Fibroblast of villous mesenchyme (primary cell): ENCODE results near the gene LIMCH1. TPM values are rescaled to one million over a fixed set of nuclear protein-coding genes. Genes with fewer than 3 reads are reported as not detected.
"Not testable (repeated sequence)": the region's sequence is repeated elsewhere in the genome, so short reads cannot be mapped to it uniquely, and the experiment has no call there.

Source experiments
- DNase-seq: peaks from one replicate; pipeline ENCODE4 v3.0.0-alpha.2; 2010; ENCODE audit warnings: low read depth
- H3K4me3 ChIP-seq: 2 replicates; pipeline ENCODE4 v1.5.1; 2011; ENCODE audit warnings: low read depth, mild to moderate bottlenecking, low read length
- total RNA-seq: library from RNA; depleted of rRNA; stranded (reverse); fragments of >200 nt; gene quantifications from 2 replicates; pipeline ENCODE4 v1.2.3, GENCODE V29; 2012
- TF ChIP-seq, protein P1 (sequence below): IDR thresholded peaks from 2 replicates; pipeline ENCODE4 v1.5.1; 2012; ENCODE audit warnings: low read depth, mild to moderate bottlenecking, low read length; ENCODE audit not compliant: insufficient read depth

LIMCH1 gene
- total RNA-seq, 1 donor = 3.9 TPM

DNA sequence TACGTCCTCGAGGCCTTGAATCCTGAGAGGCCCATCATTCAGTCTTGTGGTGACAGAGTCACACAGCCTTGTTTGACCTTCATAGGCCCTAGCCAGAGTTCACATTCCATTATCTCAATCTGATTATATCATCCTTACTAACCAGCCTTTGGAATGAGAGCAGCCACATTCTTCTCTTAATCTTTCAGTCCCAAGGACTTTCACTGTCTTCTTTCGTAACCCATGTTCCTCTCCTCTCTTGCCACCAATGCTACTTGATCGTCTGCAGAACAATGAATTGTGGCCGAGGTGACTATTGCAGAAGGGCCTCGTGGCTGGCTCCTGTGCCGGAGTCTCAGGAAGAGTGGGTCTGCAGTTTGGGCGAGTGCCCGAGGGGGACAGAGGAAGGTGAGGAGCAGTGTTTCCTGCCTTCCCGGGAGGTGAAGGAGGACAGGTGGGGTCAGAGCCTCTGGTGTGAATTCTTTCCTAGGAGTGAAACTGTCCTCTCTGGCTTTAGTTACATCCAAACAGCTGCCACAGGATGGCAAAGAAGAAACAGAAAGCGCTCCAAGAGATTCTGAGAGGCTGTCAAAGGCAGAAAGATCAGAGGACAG is 94.6 kb downstream of the LIMCH1 start:
- no peak overlapping the region for H3K4me3 ChIP-seq
- no peak for DNase-seq
- TF ChIP-seq, protein P1, sequence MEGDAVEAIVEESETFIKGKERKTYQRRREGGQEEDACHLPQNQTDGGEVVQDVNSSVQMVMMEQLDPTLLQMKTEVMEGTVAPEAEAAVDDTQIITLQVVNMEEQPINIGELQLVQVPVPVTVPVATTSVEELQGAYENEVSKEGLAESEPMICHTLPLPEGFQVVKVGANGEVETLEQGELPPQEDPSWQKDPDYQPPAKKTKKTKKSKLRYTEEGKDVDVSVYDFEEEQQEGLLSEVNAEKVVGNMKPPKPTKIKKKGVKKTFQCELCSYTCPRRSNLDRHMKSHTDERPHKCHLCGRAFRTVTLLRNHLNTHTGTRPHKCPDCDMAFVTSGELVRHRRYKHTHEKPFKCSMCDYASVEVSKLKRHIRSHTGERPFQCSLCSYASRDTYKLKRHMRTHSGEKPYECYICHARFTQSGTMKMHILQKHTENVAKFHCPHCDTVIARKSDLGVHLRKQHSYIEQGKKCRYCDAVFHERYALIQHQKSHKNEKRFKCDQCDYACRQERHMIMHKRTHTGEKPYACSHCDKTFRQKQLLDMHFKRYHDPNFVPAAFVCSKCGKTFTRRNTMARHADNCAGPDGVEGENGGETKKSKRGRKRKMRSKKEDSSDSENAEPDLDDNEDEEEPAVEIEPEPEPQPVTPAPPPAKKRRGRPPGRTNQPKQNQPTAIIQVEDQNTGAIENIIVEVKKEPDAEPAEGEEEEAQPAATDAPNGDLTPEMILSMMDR = no peak

DNA sequence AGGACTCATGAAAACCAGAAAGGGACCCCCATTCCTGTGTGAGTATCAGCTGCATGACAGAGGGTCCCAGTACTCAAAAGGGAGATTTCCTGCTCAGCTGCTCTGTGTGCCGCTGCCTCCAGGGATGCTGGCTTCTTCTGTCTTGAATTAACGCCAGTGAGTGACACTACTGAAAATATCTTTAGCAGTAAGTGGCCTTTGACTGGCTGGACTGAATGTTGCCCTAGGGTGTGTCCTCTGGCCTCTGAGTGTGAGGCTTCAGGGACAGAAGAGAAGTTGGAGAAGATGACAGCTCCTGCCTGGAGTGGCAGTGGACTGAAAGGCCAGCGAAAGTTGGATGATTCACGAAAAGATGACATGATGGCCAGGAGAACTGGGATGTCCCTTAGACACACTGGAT is 95.4 kb downstream of the LIMCH1 start:
- no peak overlapping the region for H3K4me3 ChIP-seq
- DNase-seq = no peak
- TF ChIP-seq, protein P1 = no peak

DNA sequence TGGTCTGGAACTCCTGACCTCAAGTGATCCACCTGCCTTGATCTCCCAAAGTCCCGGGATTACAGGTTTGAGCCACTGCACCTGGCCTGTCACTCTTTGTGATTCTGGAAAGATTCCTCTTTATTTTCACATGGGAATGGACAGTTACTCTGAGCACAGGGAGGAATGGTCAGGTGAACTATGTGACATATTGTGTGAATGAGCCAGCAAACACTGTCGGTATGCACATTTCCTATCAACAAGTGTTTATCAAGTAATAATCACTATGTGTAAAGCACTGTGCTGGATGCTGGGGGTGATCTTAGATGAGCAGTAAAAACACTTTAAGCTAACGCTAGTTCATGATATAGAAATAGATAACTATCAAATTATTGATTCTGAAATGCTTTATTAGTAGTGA is 97.5 kb downstream of the LIMCH1 start:
- no peak for DNase-seq

DNA sequence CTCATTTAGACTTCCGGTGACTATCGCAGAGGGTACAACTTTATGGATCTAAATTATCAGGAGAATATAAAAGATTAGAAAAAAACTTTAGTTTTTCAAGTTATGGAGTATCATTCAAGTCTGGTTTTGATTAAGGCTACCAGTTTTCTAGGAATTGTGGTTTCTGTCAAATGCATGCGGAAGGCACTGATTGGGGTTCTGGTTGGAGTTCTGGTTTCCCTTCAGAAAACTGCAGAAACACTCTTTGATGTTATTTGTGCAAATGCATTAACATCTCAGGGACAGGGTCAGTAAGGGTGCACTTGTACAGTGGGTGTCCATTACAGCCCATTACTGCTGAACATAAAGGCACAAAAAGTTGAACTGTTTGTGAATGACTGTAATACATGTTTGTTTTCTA is 100.2 kb downstream of the LIMCH1 start:
- DNase-seq = no peak
- no peak overlapping the region for H3K4me3 ChIP-seq
- TF ChIP-seq, protein P1 = no peak

More for the DNA sequence above, 97.5 kb downstream of the LIMCH1 start:
- TF ChIP-seq, protein P1 = no peak
- H3K4me3 ChIP-seq = no peak overlapping the region

DNA sequence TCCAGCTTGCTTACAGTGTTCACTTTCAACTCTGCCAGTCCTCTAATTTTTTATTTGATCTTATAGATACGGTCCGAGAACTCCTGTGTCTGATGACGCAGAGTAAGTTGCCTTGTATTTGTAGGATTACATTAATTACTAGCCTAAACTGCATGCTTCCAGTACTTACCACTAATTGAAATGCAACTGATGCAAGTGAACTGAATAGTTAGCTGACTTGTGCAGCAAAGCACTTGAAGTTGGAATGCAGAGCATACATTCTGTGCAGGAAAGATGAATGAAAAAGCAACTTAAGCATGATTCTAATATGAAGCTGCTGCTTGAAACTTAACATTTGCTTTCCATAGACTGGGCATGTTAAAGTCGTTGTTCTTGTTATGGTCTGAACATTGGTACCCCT is 100.9 kb downstream of the LIMCH1 start:
- no peak overlapping the region for H3K4me3 ChIP-seq
- TF ChIP-seq, protein P1 = no peak
- DNase-seq = no peak

DNA sequence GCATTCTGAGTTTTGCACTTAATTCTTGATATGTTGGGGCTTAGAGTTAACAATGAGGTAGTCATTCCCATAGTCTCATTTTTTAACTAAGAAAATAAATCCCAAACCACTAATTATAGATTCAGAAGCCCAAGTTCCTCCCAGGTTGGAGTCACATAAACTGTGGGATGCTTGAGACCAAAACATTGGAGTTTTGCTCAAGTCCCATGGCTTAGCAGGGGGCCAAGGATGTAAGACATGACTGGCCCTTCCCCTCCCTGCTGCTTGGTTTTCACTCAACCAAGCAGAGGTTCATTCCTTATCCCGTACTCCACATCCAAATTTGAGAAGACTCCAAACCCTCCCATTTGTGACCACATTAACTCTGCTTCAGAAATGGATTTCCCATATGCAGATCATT is 101.3 kb downstream of the LIMCH1 start:
- no peak for DNase-seq
- H3K4me3 ChIP-seq = no peak overlapping the region
- TF ChIP-seq, protein P1 = no peak

DNA sequence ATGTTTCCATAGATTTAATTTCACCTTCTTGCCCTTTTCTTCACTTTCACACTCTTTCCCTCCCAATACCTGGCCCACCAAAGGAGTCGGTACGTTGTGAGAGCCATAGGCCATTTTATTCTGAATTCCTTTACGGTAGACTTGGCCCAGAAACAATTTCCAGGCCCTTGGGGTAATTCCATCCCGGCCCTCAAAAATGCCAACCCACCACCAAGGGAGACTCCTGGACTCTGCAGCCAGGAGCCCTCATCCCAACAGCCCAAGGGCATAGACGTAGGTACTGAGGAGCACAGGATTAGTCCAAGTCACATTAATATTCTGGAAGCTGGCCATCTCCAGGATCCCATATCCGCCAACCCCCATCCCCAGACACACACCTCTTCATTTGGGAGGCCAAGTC is 102.9 kb downstream of the LIMCH1 start:
- no peak overlapping the region for H3K4me3 ChIP-seq
- TF ChIP-seq, protein P1 = no peak
- no peak for DNase-seq

DNA sequence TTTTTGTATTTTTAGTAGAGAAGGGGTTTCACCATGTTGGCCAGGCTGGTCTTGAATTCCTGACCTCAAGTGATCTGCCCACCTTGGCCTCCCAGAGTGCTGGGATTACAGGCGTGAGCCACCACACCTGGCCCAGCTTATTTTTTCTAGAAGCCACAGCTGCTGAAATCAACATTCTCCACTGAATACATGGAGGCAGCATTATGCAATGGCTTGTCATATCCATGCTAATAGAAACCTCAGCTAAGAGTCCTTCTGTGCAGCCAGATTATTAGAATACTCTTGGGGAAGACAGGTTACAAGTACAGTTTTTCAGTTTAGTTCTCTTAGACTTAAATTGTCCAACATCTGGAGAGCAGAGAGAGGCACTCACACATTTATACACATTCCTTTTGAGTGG is 104.8 kb downstream of the LIMCH1 start:
- H3K4me3 ChIP-seq, DNase-seq: not testable (repeated sequence)
